Activated CD8-positive, alpha-beta memory T cell treated with anti-CD3 and anti-CD28 coated beads, Interleukin-2, amount 10 ng/mL, durations not matched to agents 7 days and 5 days (primary cell): Measurements from ENCODE around the gene MAPKAPK5. TPM values are rescaled to one million over a fixed set of nuclear protein-coding genes. Genes with fewer than 3 reads are reported as not detected.
A peak's percentile ranks its signal among the peaks of the same experiment; 100 is the strongest.
"Not testable (repeated sequence)": the region's sequence is repeated elsewhere in the genome, so short reads cannot be mapped to it uniquely, and the experiment has no call there.

Experiments used
- ATAC-seq: fragments of 150-1000 bp; cut with Tn5 transposase; one replicate; pipeline ENCODE4 v1.10.0; 2021; ENCODE audit warnings: moderate library complexity
- CTCF ChIA-PET: fragments of 350-600 bp; sonication (Branson Sonifier 250); formaldehyde crosslinking; loops from one replicate; lab custom pipeline; 2021; ENCODE audit warnings: antibody characterized with exemption; lab: Charles Lee
- DNase-seq: peaks from one replicate; pipeline ENCODE4 v3.0.0-alpha.2; 2020
- H3K27ac Mint-ChIP-seq: one replicate; pipeline ENCODE4 v1.8.0; 2021; ENCODE audit warnings: mild to moderate bottlenecking, mixed read lengths
- H3K27me3 Mint-ChIP-seq: one replicate; pipeline ENCODE4 v1.8.0; 2021; ENCODE audit warnings: mixed read lengths
- H3K36me3 Mint-ChIP-seq: one replicate; pipeline ENCODE4 v1.8.0; 2021; ENCODE audit warnings: mild to moderate bottlenecking, mixed read lengths
- H3K4me1 Mint-ChIP-seq: one replicate; pipeline ENCODE4 v1.8.0; 2021; ENCODE audit warnings: mixed read lengths
- H3K4me3 Mint-ChIP-seq: one replicate; pipeline ENCODE4 v1.8.0; 2021; ENCODE audit warnings: mild to moderate bottlenecking, moderate library complexity, mixed read lengths
- H3K9me3 Mint-ChIP-seq: one replicate; pipeline ENCODE4 v1.8.0; 2022; ENCODE audit warnings: low read depth, mixed read lengths
- total RNA-seq, 2 experiments: library from RNA; stranded (reverse); gene quantifications; one replicate each; pipeline ENCODE4 v1.2.3, GENCODE V29; 2021

Gene MAPKAPK5
- total RNA-seq: 10 to 100 TPM; 48.1 to 49.6 TPM

GRCh38 chr12:111841750-111842555 lies at the start of gene MAPKAPK5:
TSS of gene MAPKAPK5 (plus strand) at chr12:111842228. CDS start at chr12:111842734, 506 bp downstream.
- peak; percentile 91 for ATAC-seq
- H3K27me3 Mint-ChIP-seq: no peaks in the 10 kb centered on the region
- peak within 1 kb of the TSS; percentile 95 for H3K27ac Mint-ChIP-seq
- peaks cover 36% of the 10 kb centered on the region for H3K36me3 Mint-ChIP-seq
- no peaks in the 10 kb centered on the region for H3K9me3 Mint-ChIP-seq
- CTCF ChIA-PET: interaction anchor here (0.5 to 2.1 kb wide), 5 partner anchors 29 to 569 kb away, joined by 3 to 12 read pairs (median 5); partner anchors contain the start of gene ERP29
- H3K4me1 Mint-ChIP-seq: peaks cover 53% of the 10 kb centered on the region
- peak; percentile 97 for DNase-seq
- peak within 1 kb of the TSS; percentile 97 for H3K4me3 Mint-ChIP-seq

DNA sequence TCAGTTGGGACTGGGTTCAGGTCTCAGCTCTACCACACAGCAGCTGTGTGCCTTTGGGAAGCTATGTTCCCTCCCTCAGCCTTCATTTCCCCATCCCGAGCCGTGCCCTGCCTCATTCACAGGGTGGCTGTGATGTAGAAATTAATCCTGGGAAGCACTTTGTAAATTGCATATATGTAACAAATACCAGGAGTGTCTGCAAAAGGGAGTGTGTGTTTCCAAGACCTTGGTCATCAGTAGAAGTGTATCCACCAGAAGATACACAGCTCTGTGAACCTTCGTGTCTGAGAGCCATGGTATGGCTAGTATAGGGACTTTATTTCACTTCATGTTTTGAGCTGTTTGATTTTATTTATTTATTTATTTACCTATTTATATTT lies 49.2 kb upstream of the MAPKAPK5 start:
- no peaks in the 10 kb centered on the region for H3K4me1 Mint-ChIP-seq
- DNase-seq (no peak), ATAC-seq (no peak)
- no peaks in the 10 kb centered on the region for H3K9me3 Mint-ChIP-seq
- no peak overlapping the region for H3K4me3 Mint-ChIP-seq
- H3K27ac Mint-ChIP-seq: no peak overlapping the region
- H3K36me3 Mint-ChIP-seq: no peaks in the 10 kb centered on the region
- CTCF ChIA-PET: interaction anchor here (1.1 kb wide), 1 partner anchor 396 kb away, joined by 3 read pairs; no protein-coding TSS in a partner anchor
- no peaks in the 10 kb centered on the region for H3K27me3 Mint-ChIP-seq

GRCh38 chr12:111798182-111798581 lies 43.8 kb upstream of the MAPKAPK5 start:
- Mint-ChIP-seq H3K4me3 (no peak overlapping the region), H3K36me3 (no peaks in the 10 kb centered on the region), H3K4me1 (no peaks in the 10 kb centered on the region), H3K9me3 (no peaks in the 10 kb centered on the region), H3K27me3 (no peaks in the 10 kb centered on the region), H3K27ac (no peak overlapping the region)
- DNase-seq: no peak
- ATAC-seq: no peak
- CTCF ChIA-PET: no interaction called here

DNA sequence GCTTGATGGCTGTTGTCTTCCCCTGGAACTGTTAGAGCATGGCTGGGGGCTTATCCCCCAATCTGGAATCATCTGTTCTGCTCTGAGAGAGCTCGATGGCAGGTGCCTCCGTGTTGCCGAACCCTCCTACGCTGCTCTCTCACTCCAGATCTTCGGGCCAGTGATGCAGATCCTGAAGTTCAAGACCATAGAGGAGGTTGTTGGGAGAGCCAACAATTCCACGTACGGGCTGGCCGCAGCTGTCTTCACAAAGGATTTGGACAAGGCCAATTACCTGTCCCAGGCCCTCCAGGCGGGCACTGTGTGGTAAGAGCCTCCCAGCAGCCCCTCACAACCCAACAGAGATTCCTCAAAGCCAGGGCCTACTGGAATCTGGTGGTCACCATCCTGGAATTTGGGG lies 42.3 kb upstream of the MAPKAPK5 start:
- no peak overlapping the region for H3K27ac Mint-ChIP-seq
- no peak overlapping the region for H3K4me3 Mint-ChIP-seq
- H3K27me3 Mint-ChIP-seq: no peaks in the 10 kb centered on the region
- ATAC-seq (no peak), DNase-seq (no peak)
- H3K4me1 Mint-ChIP-seq: no peaks in the 10 kb centered on the region
- H3K36me3 Mint-ChIP-seq: no peaks in the 10 kb centered on the region
- no peaks in the 10 kb centered on the region for H3K9me3 Mint-ChIP-seq
- CTCF ChIA-PET: interaction anchor here (0.7 to 2.3 kb wide), 2 partner anchors 13 to 61 kb away, joined by 3 to 9 read pairs; no protein-coding TSS in a partner anchor

GRCh38 chr12:111803038-111803626 lies 38.9 kb upstream of the MAPKAPK5 start:
- CTCF ChIA-PET: no interaction called here
- Mint-ChIP-seq H3K9me3 (no peaks in the 10 kb centered on the region), H3K4me1 (no peaks in the 10 kb centered on the region), H3K27ac (no peak overlapping the region), H3K36me3 (no peaks in the 10 kb centered on the region), H3K4me3 (no peak overlapping the region), H3K27me3 (no peaks in the 10 kb centered on the region)
- DNase-seq (no peak), ATAC-seq (no peak)

DNA sequence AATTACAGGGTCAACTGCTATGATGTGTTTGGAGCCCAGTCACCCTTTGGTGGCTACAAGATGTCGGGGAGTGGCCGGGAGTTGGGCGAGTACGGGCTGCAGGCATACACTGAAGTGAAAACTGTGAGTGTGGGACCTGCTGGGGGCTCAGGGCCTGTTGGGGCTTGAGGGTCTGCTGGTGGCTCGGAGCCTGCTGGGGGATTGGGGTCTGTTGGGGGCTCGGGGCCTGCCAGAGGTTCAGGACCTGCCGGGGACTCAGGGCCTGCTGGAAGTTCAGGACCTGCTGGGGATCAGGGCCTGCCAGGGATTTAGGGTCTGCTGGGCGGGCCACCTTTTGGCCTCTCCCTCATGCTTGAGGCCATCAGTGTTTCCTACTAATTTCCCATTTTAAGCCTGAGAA lies 38.2 kb upstream of the MAPKAPK5 start:
- CTCF ChIA-PET: no interaction called here

GRCh38 chr12:111806304-111806703 lies 35.7 kb upstream of the MAPKAPK5 start:
- DNase-seq (no peak), ATAC-seq (no peak)
- CTCF ChIA-PET: no interaction called here

More for the DNA sequence above, 38.2 kb upstream of the MAPKAPK5 start:
- Mint-ChIP-seq H3K36me3 (no peaks in the 10 kb centered on the region), H3K9me3 (no peaks in the 10 kb centered on the region), H3K4me1 (no peaks in the 10 kb centered on the region), H3K27me3 (no peaks in the 10 kb centered on the region), H3K4me3 (no peak overlapping the region), H3K27ac (no peak overlapping the region)
- no peak for DNase-seq
- no peak for ATAC-seq

DNA sequence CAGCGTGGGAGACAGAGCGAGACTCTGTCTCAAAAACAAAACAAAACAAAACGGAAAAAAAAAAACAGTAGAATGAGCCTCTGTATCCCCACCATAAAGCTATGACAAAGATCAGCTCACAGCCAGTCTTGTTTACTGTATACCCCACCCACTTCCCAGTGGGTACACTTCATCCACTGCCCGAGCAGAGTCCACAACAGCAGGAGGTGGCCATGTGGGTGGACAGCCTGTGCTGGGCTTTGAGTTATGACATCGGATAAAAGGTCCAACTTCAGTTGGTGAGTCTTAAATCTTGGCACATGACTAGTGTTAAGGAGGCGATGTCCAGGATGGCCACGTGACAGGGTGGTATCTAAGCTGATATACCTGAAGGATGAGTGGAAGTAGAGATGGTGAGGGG lies 34.8 kb upstream of the MAPKAPK5 start:
- Mint-ChIP-seq H3K27ac (no peak overlapping the region), H3K4me3 (no peak overlapping the region), H3K4me1 (no peaks in the 10 kb centered on the region), H3K27me3 (no peaks in the 10 kb centered on the region), H3K9me3 (no peaks in the 10 kb centered on the region), H3K36me3 (no peaks in the 10 kb centered on the region)
- ATAC-seq: no peak
- no peak for DNase-seq
- CTCF ChIA-PET: no interaction called here

More at GRCh38 chr12:111806304-111806703, 35.7 kb upstream of the MAPKAPK5 start:
- Mint-ChIP-seq H3K9me3 (no peaks in the 10 kb centered on the region), H3K27ac (no peak overlapping the region), H3K27me3 (no peaks in the 10 kb centered on the region), H3K4me3 (no peak overlapping the region), H3K36me3 (no peaks in the 10 kb centered on the region), H3K4me1 (no peaks in the 10 kb centered on the region)

- Mint-ChIP-seq H3K9me3 (no peaks in the 10 kb centered on the region), H3K36me3 (no peaks in the 10 kb centered on the region), H3K27ac (no peak overlapping the region), H3K27me3 (peaks cover 3% of the 10 kb centered on the region), H3K4me3 (no peak overlapping the region), H3K4me1 (peaks cover 8% of the 10 kb centered on the region)
- ATAC-seq (peak; percentile 95), DNase-seq (peak; percentile 79)
- CTCF ChIA-PET: interaction anchor here (0.7 to 2.0 kb wide), 32 partner anchors 10 to 574 kb away, joined by 3 to 26 read pairs (median 5); partner anchors contain the start of genes ACAD10, BRAP, ERP29 and MAPKAPK5
These were observed 28.9 kb upstream of the MAPKAPK5 start for GRCh38 chr12:111812881-111813741.

GRCh38 chr12:111816065-111816615 lies 25.9 kb upstream of the MAPKAPK5 start:
- CTCF ChIA-PET: interaction anchor here (0.6 to 2.1 kb wide), 6 partner anchors 12 to 1136 kb away, joined by 3 to 8 read pairs (median 3); no protein-coding TSS in a partner anchor
- DNase-seq (no peak), ATAC-seq (no peak)
- peaks cover 16% of the 10 kb centered on the region for H3K27me3 Mint-ChIP-seq
- H3K27ac Mint-ChIP-seq: no peak overlapping the region
- H3K4me1 Mint-ChIP-seq: peaks cover 8% of the 10 kb centered on the region
- H3K4me3 Mint-ChIP-seq: no peak overlapping the region
- H3K36me3 Mint-ChIP-seq: no peaks in the 10 kb centered on the region
- no peaks in the 10 kb centered on the region for H3K9me3 Mint-ChIP-seq

DNA sequence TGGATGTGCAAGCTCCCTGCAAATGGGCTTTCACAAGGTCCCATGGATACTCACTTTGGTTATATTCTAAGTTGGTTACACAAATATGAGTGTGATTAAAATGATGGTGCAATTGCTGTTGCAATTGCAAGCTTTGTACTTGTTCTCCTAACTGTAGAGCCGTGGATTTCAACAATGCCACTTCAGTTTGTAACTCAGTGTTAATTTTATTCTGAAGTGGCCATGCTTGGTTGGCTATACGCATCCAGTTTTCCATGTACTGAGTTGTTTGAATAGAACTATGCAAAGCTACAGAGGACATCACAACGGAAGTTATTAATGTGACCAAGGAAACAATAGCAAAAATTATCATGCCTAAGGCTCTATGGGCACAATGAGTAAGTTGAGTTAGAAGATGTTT lies 25.1 kb upstream of the MAPKAPK5 start:
- H3K4me1 Mint-ChIP-seq, DNase-seq, H3K9me3 Mint-ChIP-seq, CTCF ChIA-PET, ATAC-seq, H3K27ac Mint-ChIP-seq, H3K4me3 Mint-ChIP-seq, H3K36me3 Mint-ChIP-seq: not testable (repeated sequence)
- H3K27me3 Mint-ChIP-seq: peaks cover 22% of the 10 kb centered on the region

GRCh38 chr12:111818340-111818739 lies 23.7 kb upstream of the MAPKAPK5 start:
- ATAC-seq: no peak
- peaks cover 37% of the 10 kb centered on the region for H3K27me3 Mint-ChIP-seq
- H3K27ac Mint-ChIP-seq: no peak overlapping the region
- CTCF ChIA-PET: interaction anchor here (1.4 kb wide), 1 partner anchor 9 kb away, joined by 5 read pairs; no protein-coding TSS in a partner anchor
- no peaks in the 10 kb centered on the region for H3K9me3 Mint-ChIP-seq
- DNase-seq: no peak
- H3K4me1 Mint-ChIP-seq: peaks cover 2% of the 10 kb centered on the region
- H3K4me3 Mint-ChIP-seq: no peak overlapping the region
- no peaks in the 10 kb centered on the region for H3K36me3 Mint-ChIP-seq
